Suprapubic skin (tissue), 4 donors: ENCODE results near the gene CNN2. TPM values are rescaled to one million over a fixed set of nuclear protein-coding genes. Genes with fewer than 3 reads are reported as not detected.

Source experiments
- DNase-seq, 2 donors: peaks; one replicate each; pipeline ENCODE4 v3.0.0-alpha.2; 2019; ENCODE audit warnings: low spot score in 2 of 2
- H3K27ac ChIP-seq: fragments of 200-600 bp; sonication (generic); one replicate; pipeline ENCODE4 v1.5.1; 2019
- H3K27me3 ChIP-seq: fragments of 200-600 bp; sonication (generic); one replicate; pipeline ENCODE4 v1.5.1; 2019
- H3K36me3 ChIP-seq: fragments of 200-600 bp; sonication (generic); one replicate; pipeline ENCODE4 v1.5.1; 2019
- H3K4me1 ChIP-seq: fragments of 200-600 bp; sonication (generic); one replicate; pipeline ENCODE4 v1.5.1; 2019
- H3K4me3 ChIP-seq: fragments of 200-600 bp; sonication (generic); one replicate; pipeline ENCODE4 v1.5.1; 2019; ENCODE audit warnings: mild to moderate bottlenecking
- H3K9me3 ChIP-seq: fragments of 200-600 bp; sonication (generic); one replicate; pipeline ENCODE4 v1.5.1; 2019
- CTCF ChIP-seq, 2 donors: fragments of 200-600 bp in 1 of 2; fragments of 450-650 bp in 1 of 2; sonication (generic) in 1 of 2; IDR thresholded peaks; one replicate each; pipeline ENCODE4 v1.5.1; 2016 to 2019; ENCODE audit warnings: antibody characterized with exemption in 2 of 2, mild to moderate bottlenecking in 1 of 2, moderate library complexity in 1 of 2
- EP300 ChIP-seq: sonication (generic); formaldehyde crosslinking; IDR thresholded peaks from one replicate; pipeline ENCODE4 v1.6.1; 2017; ENCODE audit warnings: antibody characterized with exemption
- POLR2A ChIP-seq, 2 donors: fragments of 450-650 bp; IDR thresholded peaks; one replicate each; pipeline ENCODE4 v1.6.1; 2017; ENCODE audit warnings: antibody characterized with exemption in 2 of 2, mild to moderate bottlenecking in 2 of 2, moderate library complexity in 2 of 2
- POLR2AphosphoS5 ChIP-seq, 3 donors: sonication (generic); formaldehyde crosslinking; IDR thresholded peaks; one replicate each; pipeline ENCODE4 v1.6.1; 2017; ENCODE audit warnings: antibody characterized with exemption in 3 of 3
- WGBS: methylation state at CpG from one replicate; pipeline ENCODE4 v1.1.5; 2018; 5-methylcytosine and 5-hydroxymethylcytosine counted together
- total RNA-seq, 4 donors: library from RNA; depleted of rRNA; stranded (reverse); fragments of >200 nt; gene quantifications; one replicate each; pipeline ENCODE4 v1.1.0, GENCODE V29; 2016

CNN2 gene
- total RNA-seq, 4 donors from 2014 or later, result 44.0 to 75.1 (median 68.4) TPM

GRCh38 chr19:1014161-1015060 is 12.0 kb upstream of the CNN2 start:
- TF ChIP-seq EP300 (no peak), POLR2A (IDR thresholded peaks at IDR 0.05) (no peak), CTCF (IDR thresholded peaks at IDR 0.05) (no peak), POLR2AphosphoS5 (IDR thresholded peaks at IDR 0.05) (no peak)
- H3K36me3 ChIP-seq, result peaks cover 51% of the 10 kb centered on the region
- 76% methylated on average over 34 of the region's 49 CpGs for WGBS
- no peak for DNase-seq
- no peaks in the 10 kb centered on the region for H3K27me3 ChIP-seq
- no peak overlapping the region for H3K27ac ChIP-seq
- peaks cover 49% of the 10 kb centered on the region for H3K4me1 ChIP-seq
- H3K4me3 ChIP-seq, result no peak overlapping the region
- H3K9me3 ChIP-seq, result no peaks in the 10 kb centered on the region

GRCh38 chr19:1015061-1015781 is 11.2 kb upstream of the CNN2 start:
- Histone ChIP-seq H3K36me3 (peaks cover 43% of the 10 kb centered on the region), H3K4me3 (no peak overlapping the region), H3K4me1 (peaks cover 57% of the 10 kb centered on the region), H3K27ac (no peak overlapping the region), H3K9me3 (no peaks in the 10 kb centered on the region), H3K27me3 (no peaks in the 10 kb centered on the region)
- TF ChIP-seq POLR2AphosphoS5 (IDR thresholded peaks at IDR 0.05) (no peak), CTCF (IDR thresholded peaks at IDR 0.05) (no peak), EP300 (no peak), POLR2A (IDR thresholded peaks at IDR 0.05) (no peak)
- no peak for DNase-seq
- WGBS, result 43% methylated on average over 10 of the region's 29 CpGs

GRCh38 chr19:1015782-1016646 is 10.4 kb upstream of the CNN2 start:
- H3K36me3 ChIP-seq, result peaks cover 35% of the 10 kb centered on the region
- no peak for DNase-seq
- 52% methylated on average over 9 of the region's 31 CpGs for WGBS
- peaks cover 59% of the 10 kb centered on the region for H3K4me1 ChIP-seq
- H3K9me3 ChIP-seq, result no peaks in the 10 kb centered on the region
- H3K27ac ChIP-seq, result peak overlapping the region; percentile 16
- H3K27me3 ChIP-seq, result no peaks in the 10 kb centered on the region
- TF ChIP-seq EP300, result no peak
- TF ChIP-seq POLR2AphosphoS5 (IDR thresholded peaks at IDR 0.05), result no peak
- peak overlapping the region; percentile 25 for H3K4me3 ChIP-seq

GRCh38 chr19:1016647-1017114 is 9.7 kb upstream of the CNN2 start:
- WGBS, result 52% methylated on average over 7 of the region's 12 CpGs
- Histone ChIP-seq H3K9me3 (no peaks in the 10 kb centered on the region), H3K27me3 (no peaks in the 10 kb centered on the region), H3K4me3 (peak overlapping the region; percentile 25), H3K27ac (peak overlapping the region; percentile 16), H3K4me1 (peaks cover 61% of the 10 kb centered on the region), H3K36me3 (peaks cover 29% of the 10 kb centered on the region)
- TF ChIP-seq CTCF (IDR thresholded peaks at IDR 0.05) (no peak), POLR2AphosphoS5 (IDR thresholded peaks at IDR 0.05) (no peak), POLR2A (IDR thresholded peaks at IDR 0.05) (no peak), EP300 (no peak)
- no peak for DNase-seq

GRCh38 chr19:1017115-1017905 is 9.1 kb upstream of the CNN2 start:
- peak overlapping the region; percentile 1 for H3K4me3 ChIP-seq
- H3K9me3 ChIP-seq, result no peaks in the 10 kb centered on the region
- WGBS, result 39% methylated on average over 20 of the region's 24 CpGs
- no peaks in the 10 kb centered on the region for H3K27me3 ChIP-seq
- H3K4me1 ChIP-seq, result peaks cover 67% of the 10 kb centered on the region
- peak overlapping the region; percentile 1 for H3K27ac ChIP-seq
- no peak for DNase-seq
- TF ChIP-seq EP300 (no peak), POLR2A (IDR thresholded peaks at IDR 0.05) (no peak), CTCF (IDR thresholded peaks at IDR 0.05) (no peak), POLR2AphosphoS5 (IDR thresholded peaks at IDR 0.05) (no peak)
- peaks cover 22% of the 10 kb centered on the region for H3K36me3 ChIP-seq
